Ectodermal cell (in vitro differentiated cells): ENCODE measurements around the gene HSF2BP.

Experiments
- H3K27ac ChIP-seq: 2 replicates; pipeline ENCODE4 v1.7.0; 2013; ENCODE audit warnings: mild to moderate bottlenecking, low read depth, low read length; ENCODE audit not compliant: insufficient read depth, poor library complexity, severe bottlenecking
- H3K27me3 ChIP-seq: 2 replicates; pipeline ENCODE4 v1.7.0; 2013; ENCODE audit warnings: mild to moderate bottlenecking, low read length; ENCODE audit not compliant: insufficient read depth, control insufficient read depth, poor library complexity, severe bottlenecking
- H3K36me3 ChIP-seq: one replicate; pipeline ENCODE4 v1.7.0; 2013; ENCODE audit warnings: low read length; ENCODE audit not compliant: control insufficient read depth, insufficient read depth
- H3K4me1 ChIP-seq: one replicate; pipeline ENCODE4 v1.7.0; 2013; ENCODE audit warnings: low read length; ENCODE audit not compliant: control insufficient read depth, insufficient read depth
- H3K4me3 ChIP-seq: 2 replicates; pipeline ENCODE4 v1.7.0; 2013; ENCODE audit warnings: low read depth, low read length, control low read depth; ENCODE audit not compliant: insufficient read depth
- H3K9me3 ChIP-seq: 2 replicates; pipeline ENCODE4 v1.7.0; 2013; ENCODE audit warnings: mild to moderate bottlenecking, low read length, moderate library complexity; ENCODE audit not compliant: control insufficient read depth
- WGBS, 2 experiments: methylation state at CpG; one replicate each; pipeline ENCODE4 v1.1.7; 2013; ENCODE audit warnings: missing lambda C conversion rate in 2 of 2; 5-methylcytosine and 5-hydroxymethylcytosine counted together

Gene HSF2BP

DNA sequence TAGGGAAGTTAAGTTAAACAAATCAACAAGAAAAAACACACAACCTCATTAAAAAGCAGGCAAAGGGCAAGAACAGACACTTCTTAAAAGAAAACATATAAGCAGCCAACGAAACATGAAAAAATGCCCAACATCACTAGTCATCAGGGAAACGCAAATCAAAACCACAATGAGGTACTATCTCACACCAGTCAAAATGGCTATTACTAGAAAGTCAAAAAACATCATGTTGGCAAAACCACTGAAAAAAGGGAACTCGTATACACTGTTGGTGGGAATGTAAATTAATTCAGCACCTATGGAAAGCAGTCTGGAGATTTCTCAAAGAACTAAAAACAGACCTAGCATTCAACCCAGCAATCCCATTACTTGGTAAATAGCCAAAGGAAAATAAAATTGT is 51.1 kb downstream of the HSF2BP start:
- Histone ChIP-seq H3K4me3 (no peak overlapping the region), H3K4me1 (no peaks in the 10 kb centered on the region), H3K27me3 (no peaks in the 10 kb centered on the region), H3K36me3 (no peaks in the 10 kb centered on the region), H3K9me3 (no peaks in the 10 kb centered on the region), H3K27ac (no peak overlapping the region)
- WGBS, 2 experiments, result 85 to 89% methylated on average over 3 of the region's 3 CpGs

DNA sequence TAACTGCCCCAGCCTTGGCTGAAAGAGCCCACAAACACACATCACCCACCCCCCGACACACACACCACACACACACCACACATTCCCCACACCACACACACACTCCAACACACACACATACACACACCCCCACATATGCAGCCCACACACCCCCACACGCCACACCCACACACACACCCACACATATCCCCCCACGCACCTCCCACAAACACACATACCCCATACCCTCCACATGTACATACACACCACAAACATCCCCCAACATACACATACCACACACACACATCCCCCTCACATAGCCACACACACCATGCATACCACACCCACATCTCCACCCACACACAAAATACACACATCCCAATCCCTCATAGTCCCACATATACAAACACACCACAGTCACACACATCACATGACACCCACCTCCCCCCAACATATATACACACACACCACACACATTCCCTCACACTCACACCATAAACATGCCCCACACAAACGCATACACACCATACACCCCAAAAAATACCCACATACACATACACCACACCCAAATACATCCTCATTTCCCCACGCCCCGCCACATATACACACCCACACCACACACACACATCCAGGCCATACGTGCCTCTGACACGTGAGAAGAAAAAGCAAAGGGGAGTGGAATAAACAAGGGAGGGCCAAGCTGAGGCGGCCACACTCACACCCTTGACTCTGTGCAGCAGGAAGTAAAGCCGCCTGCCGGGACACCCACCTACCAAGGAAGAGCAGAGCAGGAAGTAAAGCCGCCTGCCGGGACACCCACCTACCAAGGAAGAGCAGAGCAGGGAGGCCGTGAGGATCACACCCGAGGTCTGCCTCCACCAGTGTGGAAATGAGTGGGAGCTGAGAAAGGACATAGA is 53.7 kb downstream of the HSF2BP start:
- Histone ChIP-seq H3K4me3 (no peak overlapping the region), H3K36me3 (no peaks in the 10 kb centered on the region), H3K4me1 (no peaks in the 10 kb centered on the region), H3K9me3 (no peaks in the 10 kb centered on the region), H3K27me3 (no peaks in the 10 kb centered on the region), H3K27ac (no peak overlapping the region)
- 90 to 93% methylated on average over 15 of the region's 15 CpGs for WGBS, 2 experiments

DNA sequence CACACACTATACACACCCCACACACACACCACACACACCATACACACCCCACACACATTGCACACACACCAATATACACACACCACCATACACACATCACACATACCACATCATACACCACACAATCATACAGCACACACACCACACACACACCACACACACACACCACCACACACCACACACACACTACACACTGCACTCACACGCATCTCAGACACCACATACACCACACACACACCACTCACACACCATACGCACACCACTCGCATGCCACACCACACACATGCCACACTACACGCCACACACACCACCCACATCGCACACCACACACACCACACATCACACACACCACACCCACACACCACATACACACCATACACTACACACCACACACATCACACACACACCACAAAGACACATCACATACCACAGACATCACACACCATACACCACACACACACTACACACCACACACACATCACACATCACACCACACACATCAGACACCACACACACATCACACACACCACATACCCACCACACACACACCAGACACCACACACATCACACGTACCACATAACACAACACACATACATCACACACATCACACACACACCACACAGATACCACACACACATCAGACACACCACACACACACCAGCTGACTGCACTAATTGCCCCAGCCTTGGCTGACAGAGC is 54.6 kb downstream of the HSF2BP start:
- no peaks in the 10 kb centered on the region for H3K27me3 ChIP-seq
- H3K9me3 ChIP-seq, result no peaks in the 10 kb centered on the region
- no peaks in the 10 kb centered on the region for H3K4me1 ChIP-seq
- no peak overlapping the region for H3K4me3 ChIP-seq
- no peaks in the 10 kb centered on the region for H3K36me3 ChIP-seq
- H3K27ac ChIP-seq, result no peak overlapping the region
- 82 to 92% methylated on average over 6 of the region's 6 CpGs for WGBS, 2 experiments

DNA sequence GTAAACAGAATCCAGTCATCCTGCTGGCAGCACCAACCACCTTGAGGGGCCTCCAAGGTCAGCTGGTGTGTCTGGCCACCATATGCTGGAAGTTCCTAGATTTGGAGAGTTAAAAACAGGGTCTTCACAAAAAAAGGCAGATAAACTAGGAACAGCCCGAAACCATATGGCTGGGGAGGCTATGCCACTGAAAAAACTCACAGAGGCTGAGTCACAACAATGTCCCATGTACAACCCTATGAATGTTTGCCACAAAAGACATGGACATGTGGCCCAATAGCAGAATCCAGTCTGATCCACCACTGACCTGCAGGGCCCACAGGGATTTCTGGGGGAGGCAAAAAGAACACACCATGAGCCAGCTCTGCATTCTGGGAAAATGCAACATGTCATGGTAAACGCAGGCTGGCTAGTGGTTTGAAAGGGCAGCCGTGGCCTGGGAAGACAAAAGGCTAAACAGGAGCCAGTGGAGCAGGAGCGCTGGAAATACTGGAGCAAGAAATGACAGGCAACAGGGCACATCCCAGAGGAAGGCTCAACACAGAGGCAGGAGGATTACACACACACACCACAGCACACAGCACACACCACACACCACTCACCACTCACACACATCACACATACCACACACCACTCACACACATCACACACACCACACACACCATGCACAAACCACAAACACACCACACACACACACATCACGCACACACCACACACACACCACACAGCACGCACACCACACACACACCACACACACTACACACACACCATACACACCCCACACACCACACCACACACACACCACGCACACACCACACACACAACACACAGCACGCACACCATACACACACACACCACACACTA is 55.4 kb downstream of the HSF2BP start:
- no peaks in the 10 kb centered on the region for H3K36me3 ChIP-seq
- no peaks in the 10 kb centered on the region for H3K9me3 ChIP-seq
- H3K27ac ChIP-seq, result no peak overlapping the region
- no peak overlapping the region for H3K4me3 ChIP-seq
- WGBS, 2 experiments, result 77 to 81% methylated on average over 8 of the region's 8 CpGs
- H3K4me1 ChIP-seq, result no peaks in the 10 kb centered on the region
- H3K27me3 ChIP-seq, result no peaks in the 10 kb centered on the region

DNA sequence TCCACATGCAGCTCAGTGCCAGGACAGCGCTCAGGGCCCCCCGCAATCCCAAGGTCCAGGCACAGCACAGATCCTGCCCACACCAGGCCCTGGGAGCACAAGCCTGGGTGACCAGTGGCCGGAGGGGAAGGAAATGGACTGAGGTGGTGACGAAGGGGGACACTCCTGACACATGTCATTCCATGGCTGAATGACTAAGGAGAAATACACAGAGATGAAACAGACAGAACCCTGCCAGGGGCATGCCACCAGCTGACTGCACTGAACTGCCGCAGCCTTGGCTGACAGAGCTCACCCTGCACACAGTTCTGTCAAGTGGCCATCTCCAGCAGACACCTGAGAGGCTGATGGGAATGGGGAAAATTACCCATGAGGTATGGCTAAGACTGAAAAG is 56.1 kb downstream of the HSF2BP start:
- H3K27ac ChIP-seq, result no peak overlapping the region
- WGBS, 2 experiments, result 78% methylated on average over 5 of the region's 5 CpGs
- no peaks in the 10 kb centered on the region for H3K4me1 ChIP-seq

DNA sequence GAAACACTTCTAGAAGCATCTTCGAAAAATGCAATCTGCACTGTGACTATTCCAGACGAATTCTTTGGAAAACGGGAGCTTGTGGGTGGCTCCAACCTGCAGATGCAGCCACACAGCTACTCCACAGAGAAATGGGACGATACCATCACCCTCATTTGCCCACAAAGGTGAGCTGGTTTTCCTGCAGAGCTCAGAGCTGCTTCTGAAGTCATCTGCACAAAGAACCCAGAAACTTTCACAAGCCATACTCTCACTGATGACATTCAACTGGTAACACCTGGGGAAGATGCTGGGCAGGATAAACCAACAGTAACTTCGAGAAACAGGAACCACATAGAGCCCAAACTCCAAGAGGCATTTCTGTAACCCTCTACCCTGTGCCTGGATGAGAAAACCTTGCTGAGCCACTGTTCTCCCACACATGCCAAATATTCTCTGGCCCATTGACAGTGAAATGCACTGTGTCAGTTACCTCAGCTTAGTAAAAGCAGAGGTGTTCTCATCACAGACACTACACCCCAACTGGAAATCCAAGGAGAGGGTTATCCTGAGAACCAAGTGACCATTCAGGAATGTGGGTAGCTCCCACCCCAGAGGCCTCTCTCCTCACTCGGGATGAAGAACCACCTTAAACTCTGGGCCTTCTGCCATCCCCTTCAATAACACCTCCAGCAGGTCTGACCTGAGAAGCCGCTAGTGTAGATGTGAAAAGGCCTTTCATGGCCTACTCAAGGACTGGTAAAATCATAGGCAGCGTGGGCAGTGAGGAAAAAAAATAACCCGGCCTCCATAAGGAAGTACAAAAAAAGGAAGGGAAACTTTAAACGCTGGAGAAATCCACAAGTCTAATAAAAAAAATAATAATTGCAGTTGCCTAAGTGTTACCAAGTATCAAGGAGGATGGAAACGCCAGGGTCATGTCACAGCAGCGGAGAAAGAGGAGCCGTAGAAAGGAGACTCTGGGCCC is 56.7 kb downstream of the HSF2BP start:
- no peaks in the 10 kb centered on the region for H3K9me3 ChIP-seq
- no peaks in the 10 kb centered on the region for H3K4me1 ChIP-seq
- H3K27ac ChIP-seq, result no peak overlapping the region
- H3K36me3 ChIP-seq, result no peaks in the 10 kb centered on the region
- H3K27me3 ChIP-seq, result no peaks in the 10 kb centered on the region
- no peak overlapping the region for H3K4me3 ChIP-seq
- WGBS, 2 experiments, result 90 to 95% methylated on average over 12 to 13 of the region's 13 CpGs

More for the DNA sequence above, 56.1 kb downstream of the HSF2BP start:
- no peaks in the 10 kb centered on the region for H3K9me3 ChIP-seq
- H3K27me3 ChIP-seq, result no peaks in the 10 kb centered on the region
- no peaks in the 10 kb centered on the region for H3K36me3 ChIP-seq
- no peak overlapping the region for H3K4me3 ChIP-seq

DNA sequence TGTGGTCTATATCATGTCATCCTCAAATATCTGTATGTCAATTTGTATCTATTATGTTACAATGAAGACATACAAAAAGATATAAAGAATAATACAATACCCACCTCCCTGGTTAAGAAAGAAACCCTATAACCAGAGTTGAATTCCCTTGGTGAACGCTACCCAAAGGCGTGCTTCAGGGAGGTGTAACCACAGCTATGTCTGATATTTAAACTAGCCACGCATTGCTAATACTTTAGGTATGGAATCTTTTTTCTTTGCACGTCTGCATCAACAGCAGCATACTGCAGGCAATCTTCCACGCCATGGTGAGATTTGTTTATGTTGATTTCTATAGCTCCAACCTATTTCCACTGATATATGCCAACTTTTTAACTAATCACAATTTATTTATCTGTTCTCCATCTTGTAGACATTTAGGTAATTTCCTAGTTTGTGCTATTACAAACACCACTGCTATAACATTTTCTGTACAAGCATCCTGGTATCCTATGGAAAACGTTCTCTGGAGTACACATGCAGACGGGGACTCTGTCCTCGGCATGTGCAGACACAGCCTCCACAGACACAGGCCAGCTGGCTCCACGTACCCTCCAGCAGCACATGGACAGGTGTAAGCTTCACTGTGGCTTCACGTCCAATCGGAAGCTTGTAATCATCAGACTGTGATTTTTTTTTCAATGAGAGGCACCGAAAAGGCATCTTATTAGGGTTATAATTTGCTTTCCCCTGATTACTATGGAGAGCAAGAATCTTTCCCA is 58.5 kb downstream of the HSF2BP start:
- Histone ChIP-seq H3K9me3 (no peaks in the 10 kb centered on the region), H3K36me3 (no peaks in the 10 kb centered on the region), H3K27me3 (no peaks in the 10 kb centered on the region), H3K4me3 (no peak overlapping the region), H3K27ac (no peak overlapping the region), H3K4me1 (no peaks in the 10 kb centered on the region)
- WGBS, 2 experiments, result 92 to 93% methylated on average over 11 to 12 of the region's 12 CpGs

DNA sequence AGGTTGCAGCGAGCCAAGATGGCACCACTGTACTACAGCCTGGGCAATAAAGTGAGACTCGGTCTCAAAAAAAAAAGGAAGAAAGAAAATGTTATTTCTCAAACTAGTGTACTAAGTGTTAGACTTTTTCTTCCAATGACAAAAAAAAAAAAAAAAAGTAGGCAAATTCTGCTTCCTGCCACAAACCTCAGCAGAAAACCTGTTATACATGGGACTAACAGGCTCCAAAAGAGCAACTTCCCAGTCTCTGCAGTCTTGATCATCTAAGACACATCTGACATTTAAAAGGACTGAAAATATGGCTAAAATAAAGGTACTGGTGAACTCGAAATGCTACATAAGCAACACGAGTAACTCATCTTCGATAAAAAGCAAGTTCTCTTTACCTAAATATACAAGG is 59.6 kb downstream of the HSF2BP start:
- H3K4me3 ChIP-seq, result no peak overlapping the region
- H3K36me3 ChIP-seq, result no peaks in the 10 kb centered on the region
- no peaks in the 10 kb centered on the region for H3K27me3 ChIP-seq
- H3K4me1 ChIP-seq, result no peaks in the 10 kb centered on the region
- no peak overlapping the region for H3K27ac ChIP-seq
- no peaks in the 10 kb centered on the region for H3K9me3 ChIP-seq
- 89 to 98% methylated on average over 5 of the region's 5 CpGs for WGBS, 2 experiments
